Immature natural killer cell (primary cell): ENCODE data around the gene FOLR1. TPM values are rescaled to one million over a fixed set of nuclear protein-coding genes. Genes with fewer than 3 reads are reported as not detected.
"Not testable (repeated sequence)": the region's sequence is repeated elsewhere in the genome, so short reads cannot be mapped to it uniquely, and the experiment has no call there.

ENCODE experiments used
- DNase-seq, 3 donors: peaks; one replicate each; pipeline ENCODE4 v3.0.0; 2022; ENCODE audit warnings: mixed read lengths in 1 of 3
- H3K27ac Mint-ChIP-seq, 6 donors: one replicate each; pipeline ENCODE4 v1.8.0; 2020; ENCODE audit warnings: mixed read lengths in 6 of 6, mild to moderate bottlenecking in 5 of 6, inconsistent platforms in 4 of 6, moderate library complexity in 3 of 6
- H3K27me3 Mint-ChIP-seq, 3 donors: one replicate each; pipeline ENCODE4 v1.8.0; 2020 to 2021; ENCODE audit warnings: low read depth in 3 of 3, mild to moderate bottlenecking in 3 of 3, mixed read lengths in 3 of 3, moderate library complexity in 3 of 3, inconsistent platforms in 1 of 3
- H3K36me3 Mint-ChIP-seq, 3 donors: one replicate each; pipeline ENCODE4 v1.8.0; 2020; ENCODE audit warnings: mixed read lengths in 3 of 3, inconsistent platforms in 2 of 3, mild to moderate bottlenecking in 2 of 3
- H3K4me1 Mint-ChIP-seq, 2 donors: one replicate each; pipeline ENCODE4 v1.8.0; 2020; ENCODE audit warnings: inconsistent platforms in 2 of 2, mild to moderate bottlenecking in 2 of 2, mixed read lengths in 2 of 2, moderate library complexity in 1 of 2
- H3K4me3 Mint-ChIP-seq, 5 donors: one replicate each; pipeline ENCODE4 v1.8.0; 2020; ENCODE audit warnings: mild to moderate bottlenecking in 5 of 5, mixed read lengths in 5 of 5, inconsistent platforms in 3 of 5, moderate library complexity in 3 of 5
- H3K9me3 Mint-ChIP-seq, 6 donors: one replicate each; pipeline ENCODE4 v1.8.0; 2020; ENCODE audit warnings: mild to moderate bottlenecking in 6 of 6, mixed read lengths in 6 of 6, inconsistent platforms in 4 of 6, moderate library complexity in 3 of 6
- polyA plus RNA-seq, 3 donors: library from polyadenylated mRNA; unstranded; fragments of 300-500 nt; fragmentation: Illumina TruSeq; gene quantifications; one replicate each; pipeline ENCODE4 v1.2.3, GENCODE V29; 2021

FOLR1 gene
- polyA plus RNA-seq, 3 donors from 2014 or later: not detected

GRCh38 chr11:72172043-72172442 lies 19.9 kb upstream of the FOLR1 start:
- DNase-seq, H3K27me3 Mint-ChIP-seq, H3K9me3 Mint-ChIP-seq: not testable (repeated sequence)

GRCh38 chr11:72173291-72173690 lies 18.6 kb upstream of the FOLR1 start:
- Mint-ChIP-seq H3K27ac (no peak overlapping the region), H3K27me3 (peaks cover 0 to 2% (median 2%) of the 10 kb centered on the region in 3 donors), H3K36me3 (no peaks in the 10 kb centered on the region), H3K9me3 (no peaks in the 10 kb centered on the region), H3K4me1 (peaks cover 12 to 15% of the 10 kb centered on the region in 2 donors), H3K4me3 (no peak overlapping the region)
- DNase-seq: no peak

More at GRCh38 chr11:72172043-72172442, 19.9 kb upstream of the FOLR1 start:
- H3K36me3 Mint-ChIP-seq, H3K4me3 Mint-ChIP-seq, H3K27ac Mint-ChIP-seq: not testable (repeated sequence)
- H3K4me1 Mint-ChIP-seq: peaks cover 12 to 15% of the 10 kb centered on the region in 2 donors

- no peak overlapping the region for H3K4me3 Mint-ChIP-seq
- peaks cover 12 to 13% of the 10 kb centered on the region in 2 donors for H3K4me1 Mint-ChIP-seq
- H3K36me3 Mint-ChIP-seq: no peaks in the 10 kb centered on the region
- no peaks in the 10 kb centered on the region for H3K9me3 Mint-ChIP-seq
- peaks cover 0 to 2% (median 2%) of the 10 kb centered on the region in 3 donors for H3K27me3 Mint-ChIP-seq
- no peak overlapping the region for H3K27ac Mint-ChIP-seq
- no peak for DNase-seq
Measured at GRCh38 chr11:72174302-72175070, 17.5 kb upstream of the FOLR1 start.

GRCh38 chr11:72177656-72178055 lies 14.3 kb upstream of the FOLR1 start:
- no peak for DNase-seq
- no peaks in the 10 kb centered on the region for H3K9me3 Mint-ChIP-seq
- no peak overlapping the region for H3K27ac Mint-ChIP-seq
- no peaks in the 10 kb centered on the region for H3K36me3 Mint-ChIP-seq
- no peaks in the 10 kb centered on the region for H3K4me1 Mint-ChIP-seq
- H3K4me3 Mint-ChIP-seq: no peak overlapping the region
- H3K27me3 Mint-ChIP-seq: peaks cover 2 to 6% (median 3%) of the 10 kb centered on the region in 3 donors

GRCh38 chr11:72179049-72179803 lies 12.7 kb upstream of the FOLR1 start:
- peaks cover 2 to 6% (median 4%) of the 10 kb centered on the region in 3 donors for H3K27me3 Mint-ChIP-seq
- no peaks in the 10 kb centered on the region for H3K4me1 Mint-ChIP-seq
- no peaks in the 10 kb centered on the region for H3K9me3 Mint-ChIP-seq
- H3K27ac Mint-ChIP-seq: no peak overlapping the region
- no peak overlapping the region for H3K4me3 Mint-ChIP-seq
- H3K36me3 Mint-ChIP-seq: no peaks in the 10 kb centered on the region
- DNase-seq: no peak

GRCh38 chr11:72179804-72180396 lies 12.0 kb upstream of the FOLR1 start:
- no peak overlapping the region for H3K4me3 Mint-ChIP-seq
- no peaks in the 10 kb centered on the region for H3K9me3 Mint-ChIP-seq
- no peaks in the 10 kb centered on the region for H3K4me1 Mint-ChIP-seq
- DNase-seq: no peak
- H3K36me3 Mint-ChIP-seq: no peaks in the 10 kb centered on the region
- H3K27me3 Mint-ChIP-seq: peaks cover 2 to 6% (median 4%) of the 10 kb centered on the region in 3 donors
- no peak overlapping the region for H3K27ac Mint-ChIP-seq

- not testable (repeated sequence) for H3K27me3 Mint-ChIP-seq, H3K36me3 Mint-ChIP-seq, DNase-seq, H3K9me3 Mint-ChIP-seq, H3K27ac Mint-ChIP-seq, H3K4me1 Mint-ChIP-seq, H3K4me3 Mint-ChIP-seq
Measured at GRCh38 chr11:72180892-72181552, 10.9 kb upstream of the FOLR1 start.

DNA sequence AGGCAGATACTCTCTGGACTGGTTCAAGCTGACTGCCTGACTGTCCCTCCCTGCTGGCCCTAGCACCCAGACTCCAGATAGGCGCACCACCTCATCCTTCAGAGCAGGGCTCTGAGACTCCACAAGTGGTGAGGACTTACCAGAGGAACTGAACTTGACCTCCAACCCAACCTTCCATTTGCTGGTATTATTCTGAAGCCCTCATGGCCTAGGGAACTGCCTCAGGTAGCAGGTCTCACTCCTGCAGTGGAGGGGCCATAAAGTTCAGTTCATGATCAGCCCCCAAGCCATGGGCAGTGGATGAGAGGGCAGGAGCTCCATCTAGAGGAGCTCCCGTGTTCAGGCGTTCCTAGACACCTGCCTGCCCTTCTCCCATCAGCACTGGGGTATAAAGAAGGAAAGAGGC lies 10.4 kb upstream of the FOLR1 start:
- H3K36me3 Mint-ChIP-seq, H3K4me3 Mint-ChIP-seq: not testable (repeated sequence)

DNA sequence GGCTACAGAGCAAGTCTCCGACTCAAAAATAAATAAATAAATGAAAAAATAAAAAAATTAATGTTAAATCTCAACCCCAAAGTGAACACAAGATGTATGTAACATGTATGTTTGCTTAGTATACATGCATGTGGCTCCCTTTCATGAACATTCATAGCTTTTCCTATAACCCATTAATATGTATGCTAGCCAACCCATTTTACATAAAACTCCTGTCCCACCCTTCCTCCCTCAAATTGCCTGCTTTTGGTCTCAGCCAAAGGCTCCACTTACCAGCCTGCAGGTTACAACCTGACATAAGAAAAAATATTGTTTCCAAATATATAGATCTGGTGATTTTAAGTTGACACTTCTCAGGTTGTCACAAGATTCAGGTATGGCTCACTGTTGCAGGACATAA lies 3.7 kb upstream of the FOLR1 start:
- H3K4me1 Mint-ChIP-seq: no peaks in the 10 kb centered on the region
- H3K36me3 Mint-ChIP-seq: no peaks in the 10 kb centered on the region
- H3K27me3 Mint-ChIP-seq: peaks cover 0 to 2% (median 0%) of the 10 kb centered on the region in 3 donors
- H3K4me3 Mint-ChIP-seq: no peak overlapping the region
- H3K27ac Mint-ChIP-seq: no peak overlapping the region
- DNase-seq: no peak
- no peaks in the 10 kb centered on the region for H3K9me3 Mint-ChIP-seq

More for the DNA sequence above, 10.4 kb upstream of the FOLR1 start:
- not testable (repeated sequence) for H3K4me1 Mint-ChIP-seq, H3K27ac Mint-ChIP-seq, H3K27me3 Mint-ChIP-seq, H3K9me3 Mint-ChIP-seq, DNase-seq

DNA sequence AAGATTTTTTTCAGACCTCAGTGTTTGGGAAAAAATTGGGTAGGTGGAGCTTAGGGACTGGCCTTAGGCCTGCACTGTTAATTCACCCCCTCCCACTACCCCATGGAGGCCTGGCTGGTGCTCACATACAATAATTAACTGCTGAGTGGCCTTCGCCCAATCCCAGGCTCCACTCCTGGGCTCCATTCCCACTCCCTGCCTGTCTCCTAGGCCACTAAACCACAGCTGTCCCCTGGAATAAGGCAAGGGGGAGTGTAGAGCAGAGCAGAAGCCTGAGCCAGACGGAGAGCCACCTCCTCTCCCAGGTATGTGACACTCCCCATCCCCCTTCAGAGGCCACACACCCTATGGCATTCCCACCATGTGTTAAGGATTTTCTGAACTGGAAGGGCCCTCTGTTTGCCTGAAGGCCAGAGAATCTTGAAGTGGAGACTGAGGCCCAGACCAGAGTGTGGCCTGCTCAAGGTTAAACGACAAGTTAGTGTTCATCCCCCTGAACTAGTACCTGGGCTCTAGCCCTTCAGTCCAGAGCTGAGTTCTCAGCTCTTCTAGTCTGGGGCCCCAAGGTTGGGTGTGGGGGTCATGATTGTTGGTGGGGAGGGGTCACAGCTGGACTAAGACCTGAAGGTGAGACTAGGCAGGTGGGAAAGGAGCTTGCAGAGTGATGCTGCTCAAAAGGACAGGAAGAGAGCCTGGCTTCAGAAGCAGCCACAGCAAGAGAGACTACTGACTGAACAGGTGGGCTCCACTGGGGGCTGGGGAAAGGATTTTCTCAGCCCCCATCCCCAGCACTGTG lies 2.3 kb upstream of the FOLR1 start:
- Mint-ChIP-seq H3K36me3 (no peaks in the 10 kb centered on the region), H3K27me3 (no peaks in the 10 kb centered on the region), H3K4me3 (no peak overlapping the region), H3K4me1 (no peaks in the 10 kb centered on the region), H3K9me3 (no peaks in the 10 kb centered on the region), H3K27ac (no peak overlapping the region)
- no peak for DNase-seq

GRCh38 chr11:72190631-72191071 lies 1.3 kb upstream of the FOLR1 start:
- Mint-ChIP-seq H3K27ac (no peak overlapping the region), H3K36me3 (no peaks in the 10 kb centered on the region), H3K27me3 (peaks cover 0 to 3% (median under 1%) of the 10 kb centered on the region in 3 donors), H3K9me3 (no peaks in the 10 kb centered on the region), H3K4me3 (no peak overlapping the region), H3K4me1 (no peaks in the 10 kb centered on the region)
- DNase-seq: no peak

DNA sequence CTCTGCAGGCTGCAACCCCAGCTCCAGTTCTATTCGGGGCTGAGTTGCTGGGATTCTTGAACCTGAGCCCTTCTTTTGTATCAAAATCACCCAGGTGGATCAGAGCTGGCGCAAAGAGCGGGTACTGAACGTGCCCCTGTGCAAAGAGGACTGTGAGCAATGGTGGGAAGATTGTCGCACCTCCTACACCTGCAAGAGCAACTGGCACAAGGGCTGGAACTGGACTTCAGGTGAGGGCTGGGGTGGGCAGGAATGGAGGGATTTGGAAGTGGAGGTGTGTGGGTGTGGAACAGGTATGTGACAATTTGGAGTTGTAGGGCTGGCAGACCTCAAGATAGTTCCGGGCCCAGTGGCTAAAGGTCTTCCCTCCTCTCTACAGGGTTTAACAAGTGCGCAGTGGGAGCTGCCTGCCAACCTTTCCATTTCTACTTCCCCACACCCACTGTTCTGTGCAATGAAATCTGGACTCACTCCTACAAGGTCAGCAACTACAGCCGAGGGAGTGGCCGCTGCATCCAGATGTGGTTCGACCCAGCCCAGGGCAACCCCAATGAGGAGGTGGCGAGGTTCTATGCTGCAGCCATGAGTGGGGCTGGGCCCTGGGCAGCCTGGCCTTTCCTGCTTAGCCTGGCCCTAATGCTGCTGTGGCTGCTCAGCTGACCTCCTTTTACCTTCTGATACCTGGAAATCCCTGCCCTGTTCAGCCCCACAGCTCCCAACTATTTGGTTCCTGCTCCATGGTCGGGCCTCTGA lies 3.8 kb downstream of the FOLR1 start:
- Mint-ChIP-seq H3K4me1 (no peaks in the 10 kb centered on the region), H3K27me3 (peaks cover 0 to 4% (median 3%) of the 10 kb centered on the region in 3 donors), H3K9me3 (no peaks in the 10 kb centered on the region), H3K36me3 (no peaks in the 10 kb centered on the region), H3K4me3 (no peak overlapping the region), H3K27ac (no peak overlapping the region)
- no peak for DNase-seq

- not testable (repeated sequence) for H3K4me3 Mint-ChIP-seq, DNase-seq, H3K36me3 Mint-ChIP-seq, H3K4me1 Mint-ChIP-seq, H3K9me3 Mint-ChIP-seq, H3K27me3 Mint-ChIP-seq, H3K27ac Mint-ChIP-seq
Measured at GRCh38 chr11:72201445-72201844, 9.5 kb downstream of the FOLR1 start.
